Measurements from ENCODE around the gene NDN. TPM values are rescaled to one million over a fixed set of nuclear protein-coding genes. Genes with fewer than 3 reads are reported as not detected.
A peak's percentile ranks its signal among the peaks of the same experiment; 100 is the strongest.

Gene NDN
- total and polyA plus RNA-seq, 2 of the 8 experiments (the other 6 are each of a cell fraction or from before 2014, with no cell fraction given), result 29.4 to 39.3 TPM

GRCh38 chr15:23690015-23690414, 2.9 kb upstream of the NDN start:
- TF ChIP-seq GABPA (IDR thresholded peaks at IDR 0.05; ENCODE audit: borderline replicate concordance, insufficient read depth, low read length) (no peak), EGR1 (IDR thresholded peaks at IDR 0.05; ENCODE audit: borderline replicate concordance, low read depth, low read length) (no peak), YY1 (IDR thresholded peaks at IDR 0.05; ENCODE audit: low read depth, low read length) (no peak)

More at GRCh38 chr15:23690015-23690414, 2.9 kb upstream of the NDN start:
- Histone ChIP-seq H4K5ac (ENCODE audit: insufficient read length, low read depth, low read length) (no peak overlapping the region), H4K20me1 (replicated peaks in 1 of 2; ENCODE audit: control insufficient read depth in 1 of 2, insufficient read depth in 2 of 2, low read length in 2 of 2) (peaks cover 0 to 2% of the 10 kb centered on the region in 2 experiments), H4K8ac (ENCODE audit: extremely low read depth, insufficient read depth, low read length) (no peak overlapping the region), H3K23ac (ENCODE audit: insufficient read length) (no peak overlapping the region), H3K4me3 (ENCODE audit: extremely low read depth in 1 of 4, insufficient read depth in 2 of 4, low read depth in 3 of 4, low read length in 4 of 4) (no peak overlapping the region), H3K9me3 (ENCODE audit: insufficient read depth in 2 of 2, low read depth in 1 of 2, low read length in 1 of 2) (peaks cover 24 to 76% of the 10 kb centered on the region in 2 experiments), H3K79me1 (ENCODE audit: low read depth, low read length) (no peaks in the 10 kb centered on the region), H2BK5ac (ENCODE audit: low read depth, low read length) (no peak overlapping the region), H3K4ac (replicated peaks; ENCODE audit: insufficient read length, low read depth, low read length) (no peak overlapping the region), H2AFZ (ENCODE audit: low read length) (no peak overlapping the region), H3K36me3 (ENCODE audit: control insufficient read depth in 2 of 4, insufficient read depth in 4 of 4, low read length in 3 of 4) (no peaks in the 10 kb centered on the region), H3K4me2 (ENCODE audit: insufficient read depth in 1 of 2, low read depth in 2 of 2, low read length in 2 of 2) (peak overlapping the region in 1 of 2 experiments; percentile 7; a peak in 1 of 4 replicates), H3K4me1 (replicated peaks in 1 of 4; ENCODE audit: control insufficient read depth in 3 of 4, insufficient read depth in 4 of 4, low read length in 3 of 4) (0 out of 7 replicates have a peak, but pooled peaks cover 0 to 2% (median 0%) of the 10 kb centered on the region in 4 experiments), H2BK12ac (ENCODE audit: low read depth, low read length) (no peak overlapping the region), H3K23me2 (ENCODE audit: low read depth, low read length) (peaks cover 2% of the 10 kb centered on the region; the same call in 1 of the 2 replicates), H2BK120ac (replicated peaks; ENCODE audit: low read depth, low read length) (no peak overlapping the region), H2BK15ac (ENCODE audit: low read length) (no peak overlapping the region), H3K14ac (ENCODE audit: insufficient read length) (no peak overlapping the region), H2BK20ac (ENCODE audit: low read length) (no peak overlapping the region), H3K18ac (ENCODE audit: extremely low read depth, low read length) (no peak overlapping the region), H3K56ac (replicated peaks; ENCODE audit: insufficient read length, low read depth, low read length) (no peak overlapping the region), H3K79me2 (ENCODE audit: control insufficient read depth in 1 of 2, insufficient read depth in 2 of 2, low read length in 2 of 2) (no peaks in the 10 kb centered on the region), H3K27me3 (replicated peaks in 1 of 4; ENCODE audit: control insufficient read depth in 3 of 4, extremely low read depth in 1 of 4, insufficient read depth in 3 of 4, low read length in 3 of 4) (peaks cover 0 to 3% (median 0%) of the 10 kb centered on the region in 4 experiments; a peak in 1 of 7 replicates), H2AK5ac (ENCODE audit: low read depth, low read length) (no peak overlapping the region), H4K91ac (replicated peaks; ENCODE audit: insufficient read length, low read length) (no peak overlapping the region), H3K9ac (replicated peaks in 1 of 4; ENCODE audit: extremely low read depth in 1 of 4, low read depth in 3 of 4, low read length in 3 of 4) (no peak overlapping the region), H3K27ac (ENCODE audit: low read depth, low read length) (no peak overlapping the region)
- FAIRE-seq (no peak), DNase-seq (ENCODE audit: low read depth in 1 of 2, low spot score in 2 of 2) (no peak)
- 80% methylated on average over 4 of the region's 4 CpGs; no CpG with 5 or more reads in 1 of the 2 experiments for WGBS, 2 experiments (ENCODE audit: extremely low coverage in 1 of 2, insufficient coverage in 1 of 2, insufficient read length in 1 of 2, insufficient replicate concordance in 2 of 2, low coverage in 1 of 2, low lambda C conversion rate in 2 of 2, missing lambda C conversion rate in 1 of 2)
- POLR2A ChIA-PET (ENCODE audit: partially characterized antibody), result interaction anchor here (0.6 kb wide), 1 partner anchor 196 kb away, joined by 3 read pairs; no protein-coding TSS in a partner anchor
- CTCF ChIA-PET (ENCODE audit: partially characterized antibody), result interaction anchor here (0.9 kb wide), 1 partner anchor 45 kb away, joined by 3 read pairs; no protein-coding TSS in a partner anchor

Data from H1 (cell line).